ENCODE results near the gene ENO4.

DNA sequence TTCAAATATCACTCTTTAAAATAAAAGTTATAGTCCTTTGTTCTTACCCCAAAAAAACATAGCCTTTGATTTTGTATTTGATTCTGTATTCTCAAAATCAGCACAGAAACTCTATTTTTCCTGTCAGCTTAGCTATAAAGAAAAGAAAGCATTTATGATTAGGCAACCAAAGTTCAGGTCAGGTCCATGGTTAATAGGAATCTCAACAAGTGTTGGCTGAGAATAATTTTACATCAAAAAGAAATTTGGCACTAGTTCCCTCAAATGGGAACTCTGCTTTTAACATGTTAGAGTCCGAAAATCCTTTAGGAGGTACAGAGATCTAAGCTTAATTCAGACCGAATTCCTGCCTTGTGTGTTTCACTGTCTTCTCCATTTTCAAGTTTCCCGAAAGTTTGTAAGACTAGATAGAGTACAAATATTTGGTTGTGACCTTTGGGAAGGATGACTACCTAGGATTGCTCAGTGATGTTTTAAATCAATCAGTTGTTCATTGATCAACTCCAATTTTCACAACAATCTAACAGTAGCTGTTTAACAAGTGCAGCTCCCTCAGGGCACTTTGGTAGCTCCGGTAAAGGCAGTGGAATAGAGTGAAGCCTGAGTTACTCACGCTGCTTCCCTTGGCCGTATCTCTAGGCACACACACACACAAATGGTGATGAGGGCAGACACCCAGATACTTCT lies 8.8 kb upstream of the ENO4 start:
- TF ChIP-seq SUZ12 (IDR thresholded peaks at IDR 0.05) (no peak), SP1 (IDR thresholded peaks at IDR 0.05) (no peak), BHLHE40 (IDR thresholded peaks at IDR 0.05; ENCODE audit: borderline replicate concordance) (no peak), ELF4 (IDR thresholded peaks at IDR 0.05) (no peak), FOXM1 (IDR thresholded peaks at IDR 0.05; ENCODE audit: borderline replicate concordance) (no peak), ZNF384 (IDR thresholded peaks at IDR 0.05) (no peak), ARNT (IDR thresholded peaks at IDR 0.05) (no peak), FOXK2 (IDR thresholded peaks at IDR 0.05) (no peak), L3MBTL2 (conservative IDR thresholded peaks at IDR 0.05) (no peak), CTBP1 (IDR thresholded peaks at IDR 0.05; ENCODE audit: borderline replicate concordance) (no peak), FOXA1 (IDR thresholded peaks at IDR 0.05) (no peak), TARDBP (IDR thresholded peaks at IDR 0.05) (no peak), HDGF (IDR thresholded peaks at IDR 0.05; ENCODE audit: borderline replicate concordance) (no peak)
- TF ChIP-seq, protein P1, sequence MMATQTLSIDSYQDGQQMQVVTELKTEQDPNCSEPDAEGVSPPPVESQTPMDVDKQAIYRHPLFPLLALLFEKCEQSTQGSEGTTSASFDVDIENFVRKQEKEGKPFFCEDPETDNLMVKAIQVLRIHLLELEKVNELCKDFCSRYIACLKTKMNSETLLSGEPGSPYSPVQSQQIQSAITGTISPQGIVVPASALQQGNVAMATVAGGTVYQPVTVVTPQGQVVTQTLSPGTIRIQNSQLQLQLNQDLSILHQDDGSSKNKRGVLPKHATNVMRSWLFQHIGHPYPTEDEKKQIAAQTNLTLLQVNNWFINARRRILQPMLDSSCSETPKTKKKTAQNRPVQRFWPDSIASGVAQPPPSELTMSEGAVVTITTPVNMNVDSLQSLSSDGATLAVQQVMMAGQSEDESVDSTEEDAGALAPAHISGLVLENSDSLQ (IDR thresholded peaks at IDR 0.05) = no peak
